IMR-90 (cell line): ENCODE measurements around the gene PSMA7. TPM values are rescaled to one million over a fixed set of nuclear protein-coding genes. Genes with fewer than 3 reads are reported as not detected.

Experiments used
- ATAC-seq: fragments of 200-7000 bp; cut with Tn5 transposase; 2 replicates; pipeline ENCODE4 v1.9.1; 2020; ENCODE audit warnings: low read depth, mild to moderate bottlenecking, moderate library complexity
- BruUV-seq: library from RNA; stranded (reverse); fragments of 400-500 nt; replicated peaks from 2 replicates; lab custom pipeline; 2021; lab: Mats Ljungman, UMichigan
- CTCF ChIA-PET: fragments of 300-600 bp; formaldehyde crosslinking; extraction: SDS; loops from one replicate; lab custom pipeline; 2021; ENCODE audit warnings: antibody characterized with exemption; lab: Yijun Ruan, JAX
- POLR2A ChIA-PET: fragments of 300-600 bp; sonication (Branson Sonifier 250); formaldehyde crosslinking; loops from one replicate; lab custom pipeline; 2022; ENCODE audit warnings: antibody characterized with exemption; ENCODE audit not compliant: unreplicated experiment; lab: Charles Lee
- DNase-seq: peaks from one replicate; pipeline ENCODE4 v3.0.0; 2013
- H2AFZ ChIP-seq: replicated peaks from 2 replicates; pipeline ENCODE3; 2013; ENCODE audit warnings: low read length, mild to moderate bottlenecking; ENCODE audit not compliant: poor library complexity
- H2AK5ac ChIP-seq: 2 replicates; pipeline ENCODE4 v1.6.1; 2013; ENCODE audit warnings: low read depth, low read length, inconsistent platforms
- H2AK9ac ChIP-seq: replicated peaks from 2 replicates; pipeline ENCODE3; 2013; ENCODE audit warnings: mild to moderate bottlenecking, low read depth, low read length, moderate library complexity; ENCODE audit not compliant: poor library complexity
- H2BK120ac ChIP-seq: 2 replicates; pipeline ENCODE4 v1.6.1; 2013; ENCODE audit warnings: low read depth, low read length, inconsistent platforms
- H2BK15ac ChIP-seq: 3 replicates; pipeline ENCODE4 v1.6.1; 2013; ENCODE audit warnings: low read depth, low read length, inconsistent platforms
- H2BK20ac ChIP-seq: 2 replicates; pipeline ENCODE4 v1.6.1; 2013; ENCODE audit warnings: low read depth, mild to moderate bottlenecking, inconsistent platforms, low read length, moderate library complexity
- H2BK5ac ChIP-seq: 2 replicates; pipeline ENCODE4 v1.6.1; 2013; ENCODE audit warnings: mild to moderate bottlenecking, low read depth, low read length, inconsistent platforms; ENCODE audit not compliant: poor library complexity, severe bottlenecking
- H3K14ac ChIP-seq: replicated peaks from 2 replicates; pipeline ENCODE4 v1.6.1; 2013; ENCODE audit warnings: low read depth, low read length, inconsistent platforms
- H3K18ac ChIP-seq: 2 replicates; pipeline ENCODE4 v1.6.1; 2013; ENCODE audit warnings: low read depth, low read length, control low read depth
- H3K23ac ChIP-seq: 2 replicates; pipeline ENCODE4 v1.6.1; 2013; ENCODE audit warnings: low read depth, low read length, inconsistent platforms
- H3K27ac ChIP-seq: 2 replicates; pipeline ENCODE4 v1.5.1; 2013; ENCODE audit warnings: mild to moderate bottlenecking, control low read depth, low read length; ENCODE audit not compliant: insufficient read depth
- H3K27me3 ChIP-seq: 2 replicates; pipeline ENCODE4 v1.6.1; 2013; ENCODE audit warnings: low read length; ENCODE audit not compliant: control insufficient read depth, insufficient read depth
- H3K36me3 ChIP-seq: 2 replicates; pipeline ENCODE4 v1.6.1; 2013; ENCODE audit warnings: low read length, mixed read lengths; ENCODE audit not compliant: control insufficient read depth, insufficient read depth
- H3K4ac ChIP-seq: 2 replicates; pipeline ENCODE4 v1.6.1; 2013; ENCODE audit warnings: low read depth, low read length, inconsistent platforms
- H3K4me1 ChIP-seq: 2 replicates; pipeline ENCODE4 v1.6.1; 2013; ENCODE audit warnings: low read length, mixed read lengths; ENCODE audit not compliant: control insufficient read depth, insufficient read depth
- H3K4me2 ChIP-seq: 2 replicates; pipeline ENCODE4 v1.6.1; 2013; ENCODE audit warnings: low read depth, mild to moderate bottlenecking, control low read depth, low read length, moderate library complexity
- H3K4me3 ChIP-seq: 2 replicates; pipeline ENCODE4 v1.5.1; 2013; ENCODE audit warnings: low read depth, mild to moderate bottlenecking, control low read depth, low read length, moderate library complexity; ENCODE audit not compliant: insufficient read depth
- H3K56ac ChIP-seq: 2 replicates; pipeline ENCODE4 v1.6.1; 2013; ENCODE audit warnings: low read length, inconsistent platforms; ENCODE audit not compliant: insufficient read depth; ENCODE audit errors: extremely low read depth
- H3K79me1 ChIP-seq, 2 experiments: 2 replicates each; pipeline ENCODE4 v1.6.1; 2013; ENCODE audit warnings: low read length in 2 of 2, inconsistent platforms in 1 of 2, low read depth in 1 of 2
- H3K9ac ChIP-seq: 2 replicates; pipeline ENCODE4 v1.6.1; 2013; ENCODE audit warnings: low read depth, low read length, control low read depth
- H3K9me1 ChIP-seq: 2 replicates; pipeline ENCODE4 v1.6.1; 2013; ENCODE audit warnings: low read length, inconsistent platforms; ENCODE audit not compliant: insufficient read depth
- H3K9me3 ChIP-seq: 2 replicates; pipeline ENCODE4 v1.6.1; 2013; ENCODE audit warnings: low read length; ENCODE audit not compliant: control insufficient read depth, insufficient read depth
- H4K20me1 ChIP-seq: 2 replicates; pipeline ENCODE4 v1.6.1; 2013; ENCODE audit warnings: low read length, inconsistent platforms; ENCODE audit not compliant: insufficient read depth
- H4K5ac ChIP-seq: 2 replicates; pipeline ENCODE4 v1.6.1; 2013; ENCODE audit warnings: mild to moderate bottlenecking, low read depth, low read length, control low read depth
- H4K8ac ChIP-seq, 2 experiments: 2 replicates each; pipeline ENCODE4 v1.6.1; 2013; ENCODE audit warnings: low read depth in 2 of 2, low read length in 2 of 2, control low read depth in 1 of 2, inconsistent platforms in 1 of 2
- H4K91ac ChIP-seq: 2 replicates; pipeline ENCODE4 v1.6.1; 2013; ENCODE audit warnings: low read depth, low read length, inconsistent platforms; ENCODE audit not compliant: insufficient read depth
- BHLHE40 ChIP-seq: fragments of 150-350 bp; IDR thresholded peaks from 2 replicates; pipeline ENCODE4 v1.6.1; 2016; ENCODE audit warnings: mild to moderate bottlenecking, low read depth, low read length
- CEBPB ChIP-seq: IDR thresholded peaks from 2 replicates; pipeline ENCODE4 v1.6.1; 2012; ENCODE audit warnings: low read depth, low read length, improper control_type of control experiment
- MAFK ChIP-seq: IDR thresholded peaks from 2 replicates; pipeline ENCODE4 v1.6.1; 2012; ENCODE audit warnings: low read depth, low read length, improper control_type of control experiment
- MAZ ChIP-seq: IDR thresholded peaks from 2 replicates; pipeline ENCODE4 v1.6.1; 2012; ENCODE audit warnings: low read depth, mild to moderate bottlenecking, low read length, improper control_type of control experiment, moderate library complexity, borderline replicate concordance
- NFE2L2 ChIP-seq: fragments of 150-350 bp; IDR thresholded peaks from 2 replicates; pipeline ENCODE4 v1.6.1; 2016; ENCODE audit warnings: low read depth, mild to moderate bottlenecking, low read length
- POLR2A ChIP-seq: IDR thresholded peaks from 2 replicates; pipeline ENCODE4 v1.6.1; 2012; ENCODE audit warnings: mild to moderate bottlenecking, low read depth, low read length
- RAD21 ChIP-seq: IDR thresholded peaks from 2 replicates; pipeline ENCODE4 v1.6.1; 2012; ENCODE audit warnings: low read length, improper control_type of control experiment
- RCOR1 ChIP-seq: IDR thresholded peaks from 2 replicates; pipeline ENCODE4 v1.6.1; 2012; ENCODE audit warnings: mild to moderate bottlenecking, low read length, improper control_type of control experiment; ENCODE audit not compliant: insufficient replicate concordance
- RFX5 ChIP-seq: IDR thresholded peaks from 2 replicates; pipeline ENCODE4 v1.8.0; 2012; ENCODE audit warnings: low read depth, mild to moderate bottlenecking, low read length, moderate library complexity
- SMC3 ChIP-seq: fragments of 150-350 bp; IDR thresholded peaks from 2 replicates; pipeline ENCODE4 v1.6.1; 2016; ENCODE audit warnings: low read depth, mild to moderate bottlenecking, antibody characterized with exemption, low read length, moderate library complexity
- WGBS, 2 experiments: methylation state at CpG; one replicate each; pipeline versions ENCODE4 v1.1.5 to v1.1.7; 2013; ENCODE audit warnings: missing lambda C conversion rate in 2 of 2; ENCODE audit not compliant: insufficient read length in 1 of 2; ENCODE audit errors: extremely low coverage in 2 of 2; 5-methylcytosine and 5-hydroxymethylcytosine counted together
- dilution Hi-C: fragments of 300-500 bp; cut with HindIII; formaldehyde crosslinking; loops from one replicate; pipeline ENCODE4 v1.14.3; 2018; ENCODE audit warnings: low sequenced_read_pairs; ENCODE audit not compliant: unreplicated experiment
- in situ Hi-C: fragments of 300-500 bp; cut with MboI; formaldehyde crosslinking; loops from 3 replicates; pipeline ENCODE4 v1.14.3; 2019; ENCODE audit warnings: low sequenced_read_pairs, inconsistent platforms, mixed read lengths
- intact Hi-C: fragments of 100-400 bp; cut with micrococcal nuclease; formaldehyde crosslinking; loops from 2 replicates; pipeline ENCODE4 v1.10.0; 2022
- polyA plus RNA-seq, 3 experiments: library from polyadenylated mRNA; depleted of rRNA; stranded (reverse); fragments of >200 nt; gene quantifications; 2 replicates each; pipeline ENCODE4 v1.2.3, GENCODE V29; 2012; ENCODE audit warnings: low replicate concordance in 1 of 3
- total RNA-seq: library from RNA; depleted of rRNA; stranded (reverse); fragments of >200 nt; gene quantifications from 2 replicates; pipeline ENCODE4 v1.2.3, GENCODE V29; 2012
- TF ChIP-seq, protein P1 (sequence below): conservative IDR thresholded peaks from 2 replicates; pipeline ENCODE4 v1.5.1; 2012; ENCODE audit warnings: mild to moderate bottlenecking, low read depth, low read length, improper control_type of control experiment
- TF ChIP-seq, protein P2 (sequence below): fragments of 150-350 bp; IDR thresholded peaks from 2 replicates; pipeline ENCODE4 v1.6.1; 2017; ENCODE audit warnings: mild to moderate bottlenecking, antibody characterized with exemption, low read length, low read depth

Gene PSMA7
- total and polyA plus RNA-seq, 2 of the 4 experiments (the other 2 are of a cell fraction): 417 to 458 TPM

DNA sequence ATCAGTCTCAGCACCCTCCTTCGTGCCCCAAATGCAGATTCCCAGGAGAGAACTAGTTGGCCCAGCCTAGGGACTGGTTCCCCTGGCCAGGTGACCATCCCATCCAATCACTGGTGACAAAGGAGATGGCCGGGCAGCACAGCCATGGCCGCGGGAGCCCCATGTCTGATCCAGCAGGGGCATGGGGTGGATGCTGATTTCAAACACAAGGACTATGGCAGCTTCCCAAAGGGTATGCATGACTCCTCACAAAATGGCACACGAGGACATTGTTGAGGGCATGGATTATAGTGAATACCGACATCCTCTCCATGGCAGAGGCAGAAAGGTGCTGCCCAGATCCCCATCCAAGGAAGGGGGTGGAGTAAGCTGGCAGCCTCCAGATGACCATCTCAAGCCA, 30.8 kb downstream of the PSMA7 start:
- no peak for ATAC-seq
- no TSS peak for BruUV-seq
- Histone ChIP-seq H3K4me1 (no peaks in the 10 kb centered on the region), H4K5ac (no peak overlapping the region), H3K36me3 (no peaks in the 10 kb centered on the region), H3K9me1 (no peaks in the 10 kb centered on the region), H3K4me3 (no peak overlapping the region), H3K18ac (no peak overlapping the region), H3K23ac (no peak overlapping the region), H3K27ac (no peak overlapping the region), H3K56ac (no peak overlapping the region), H2AFZ (no peak overlapping the region), H3K79me1 (no peaks in the 10 kb centered on the region), H4K91ac (no peak overlapping the region), H3K9ac (no peak overlapping the region), H3K4me2 (no peak overlapping the region), H4K8ac (no peak overlapping the region), H2AK9ac (no peak overlapping the region), H3K27me3 (peaks cover 15% of the 10 kb centered on the region; the same call in 1 of the 2 replicates), H2AK5ac (no peak overlapping the region), H2BK20ac (no peak overlapping the region), H3K4ac (no peak overlapping the region), H2BK5ac (no peak overlapping the region), H2BK120ac (no peak overlapping the region), H3K14ac (no peak overlapping the region), H3K9me3 (peaks cover 37% of the 10 kb centered on the region), H2BK15ac (no peak overlapping the region), H4K20me1 (no peaks in the 10 kb centered on the region)
- ChIA-PET CTCF (no interaction called here), POLR2A (interaction anchor here (0.6 kb wide), 1 partner anchor 10 kb away, joined by 6 read pairs; the partner anchor contains the start of gene LSM14B)
- no peak for DNase-seq
- TF ChIP-seq NFE2L2 (no peak), MAFK (no peak), RCOR1 (no peak), RAD21 (no peak), MAZ (no peak), RFX5 (no peak), POLR2A (no peak), SMC3 (no peak), CEBPB (no peak), BHLHE40 (no peak)
- TF ChIP-seq, protein P1, sequence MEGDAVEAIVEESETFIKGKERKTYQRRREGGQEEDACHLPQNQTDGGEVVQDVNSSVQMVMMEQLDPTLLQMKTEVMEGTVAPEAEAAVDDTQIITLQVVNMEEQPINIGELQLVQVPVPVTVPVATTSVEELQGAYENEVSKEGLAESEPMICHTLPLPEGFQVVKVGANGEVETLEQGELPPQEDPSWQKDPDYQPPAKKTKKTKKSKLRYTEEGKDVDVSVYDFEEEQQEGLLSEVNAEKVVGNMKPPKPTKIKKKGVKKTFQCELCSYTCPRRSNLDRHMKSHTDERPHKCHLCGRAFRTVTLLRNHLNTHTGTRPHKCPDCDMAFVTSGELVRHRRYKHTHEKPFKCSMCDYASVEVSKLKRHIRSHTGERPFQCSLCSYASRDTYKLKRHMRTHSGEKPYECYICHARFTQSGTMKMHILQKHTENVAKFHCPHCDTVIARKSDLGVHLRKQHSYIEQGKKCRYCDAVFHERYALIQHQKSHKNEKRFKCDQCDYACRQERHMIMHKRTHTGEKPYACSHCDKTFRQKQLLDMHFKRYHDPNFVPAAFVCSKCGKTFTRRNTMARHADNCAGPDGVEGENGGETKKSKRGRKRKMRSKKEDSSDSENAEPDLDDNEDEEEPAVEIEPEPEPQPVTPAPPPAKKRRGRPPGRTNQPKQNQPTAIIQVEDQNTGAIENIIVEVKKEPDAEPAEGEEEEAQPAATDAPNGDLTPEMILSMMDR: no peak
- TF ChIP-seq, protein P2, sequence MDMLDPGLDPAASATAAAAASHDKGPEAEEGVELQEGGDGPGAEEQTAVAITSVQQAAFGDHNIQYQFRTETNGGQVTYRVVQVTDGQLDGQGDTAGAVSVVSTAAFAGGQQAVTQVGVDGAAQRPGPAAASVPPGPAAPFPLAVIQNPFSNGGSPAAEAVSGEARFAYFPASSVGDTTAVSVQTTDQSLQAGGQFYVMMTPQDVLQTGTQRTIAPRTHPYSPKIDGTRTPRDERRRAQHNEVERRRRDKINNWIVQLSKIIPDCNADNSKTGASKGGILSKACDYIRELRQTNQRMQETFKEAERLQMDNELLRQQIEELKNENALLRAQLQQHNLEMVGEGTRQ: no peak
- intact Hi-C loops: no loop called here
- dilution Hi-C loops: no loop called here
- in situ Hi-C loops: no loop called here
- WGBS, 2 experiments: no CpG with 5 or more reads among the region's 6 CpGs
